K562 (cell line): ENCODE data around the gene ARHGAP9. TPM values are rescaled to one million over a fixed set of nuclear protein-coding genes. Genes with fewer than 3 reads are reported as not detected.

ENCODE experiments used
- ATF1 ChIP-seq, 2 experiments: fragments of 450-650 bp in 1 of 2; IDR thresholded peaks; 2 replicates each; pipeline ENCODE4 v1.6.1; 2016; ENCODE audit warnings: missing compliant biosample characterization in 1 of 2, missing genetic modification characterization in 1 of 2
- CHCHD3 ChIP-seq: fragments of 250-450 bp; sonication (Bioruptor Pico); IDR thresholded peaks from 2 replicates; pipeline ENCODE4 v2.1.2; 2022; ENCODE audit warnings: mild to moderate bottlenecking
- CHD1 ChIP-seq: fragments of 200-600 bp; sonication (generic); IDR thresholded peaks from one replicate; pipeline ENCODE4 v1.6.1; 2012; ENCODE audit warnings: mild to moderate bottlenecking, moderate library complexity, low read length, inconsistent platforms
- COPS2 ChIP-seq: fragments of 450-650 bp; conservative IDR thresholded peaks from 2 replicates; pipeline ENCODE4 v1.6.1; 2016; ENCODE audit warnings: mild to moderate bottlenecking, moderate library complexity
- CREM ChIP-seq: IDR thresholded peaks from 2 replicates; pipeline ENCODE4 v1.6.1; 2014; ENCODE audit warnings: antibody characterized with exemption, low read depth
- HIVEP1 ChIP-seq: fragments of 250-450 bp; sonication (Bioruptor Pico); IDR thresholded peaks from 2 replicates; pipeline ENCODE4 v1.4.0; 2020; ENCODE audit warnings: mild to moderate bottlenecking
- HLTF ChIP-seq: fragments of 450-650 bp; IDR thresholded peaks from 2 replicates; pipeline ENCODE4 v1.6.1; 2016
- LEF1 ChIP-seq: fragments of 450-650 bp; IDR thresholded peaks from 2 replicates; pipeline ENCODE4 v1.6.1; 2016; ENCODE audit warnings: mild to moderate bottlenecking
- MCM3 ChIP-seq: fragments of 450-650 bp; IDR thresholded peaks from 2 replicates; pipeline ENCODE4 v1.6.1; 2016
- MCM5 ChIP-seq: fragments of 450-650 bp; IDR thresholded peaks from 2 replicates; pipeline ENCODE4 v1.6.1; 2016; ENCODE audit warnings: low read depth
- MIER1 ChIP-seq: fragments of 450-650 bp; IDR thresholded peaks from 2 replicates; pipeline ENCODE4 v1.6.1; 2016; ENCODE audit warnings: antibody characterized with exemption, mild to moderate bottlenecking, low read depth
- NFIX ChIP-seq: fragments of 250-450 bp; sonication (Bioruptor Pico); IDR thresholded peaks from 2 replicates; pipeline ENCODE4 v1.4.0; 2020; ENCODE audit warnings: low read depth, mild to moderate bottlenecking, moderate library complexity
- OTX1 ChIP-seq: fragments of 450-650 bp; formaldehyde crosslinking; IDR thresholded peaks from 2 replicates; pipeline ENCODE4 v1.4.0; 2022; ENCODE audit warnings: mild to moderate bottlenecking
- SOX6 ChIP-seq: fragments of 450-650 bp; IDR thresholded peaks from 2 replicates; pipeline ENCODE4 v1.6.1; 2014; ENCODE audit warnings: mild to moderate bottlenecking
- U2AF2 ChIP-seq: fragments of 200-400 bp; formaldehyde crosslinking; optimal IDR thresholded peaks from 2 replicates; pipeline ENCODE3; 2017; ENCODE audit warnings: low read depth, mild to moderate bottlenecking, low read length
- ZNF384 ChIP-seq: IDR thresholded peaks from 2 replicates; pipeline ENCODE4 v1.6.1; 2012; ENCODE audit warnings: low read depth, low read length, improper control_type of control experiment
- ZNF707 ChIP-seq: fragments of 250-450 bp; sonication (Bioruptor Pico); conservative IDR thresholded peaks from 2 replicates; pipeline ENCODE4 v1.8.0; 2022; ENCODE audit warnings: inconsistent platforms, mild to moderate bottlenecking, moderate library complexity
- ZNF77 ChIP-seq: fragments of 250-450 bp; sonication (Bioruptor Pico); IDR thresholded peaks from 2 replicates; pipeline ENCODE4 v1.5.0; 2020
- polyA plus RNA-seq, 8 experiments: library from polyadenylated mRNA; depleted of rRNA in 4 of 8; stranded (reverse) in 5 of 8; unstranded in 3 of 8; fragments of >200 nt; fragmentation: Nextera tagmentation in 2 of 8; fragmentation: Illumina TruSeq in 1 of 8; extraction: Ambion mirVana in 2 of 8; extraction: Trizol in 1 of 8; gene quantifications; 2 replicates each; pipeline versions ENCODE4 v1.2.1 to v1.2.3, GENCODE V29; 2011 to 2014; ENCODE audit warnings: inconsistent platforms in 1 of 8, missing spikeins in 1 of 8
- total RNA-seq, 7 experiments: library from RNA; depleted of rRNA in 6 of 7; stranded (reverse); fragments of >200 nt in 6 of 7; fragmentation: Illumina TruSeq in 2 of 7; extraction: Trizol in 2 of 7; gene quantifications; 2 replicates each; pipeline versions ENCODE4 v1.2.1 to v1.2.3, GENCODE V29; 2011 to 2021; ENCODE audit warnings: low replicate concordance in 1 of 7
- TF ChIP-seq, protein P1 (sequence below), 2 experiments: fragments of 200-800 bp in 1 of 2; sonication (Bioruptor generic) in 1 of 2; sonication (generic) in 1 of 2; formaldehyde crosslinking in 1 of 2; IDR thresholded peaks in 1 of 2; conservative IDR thresholded peaks in 1 of 2; 2 replicates each; pipeline versions ENCODE4 v1.5.0 to v1.6.1; 2016 to 2020; ENCODE audit warnings: missing compliant biosample characterization in 1 of 2, missing genetic modification characterization in 1 of 2, missing genetic modification reagents in 1 of 2
- TF ChIP-seq, protein P2 (sequence below): sonication (generic); formaldehyde crosslinking; IDR thresholded peaks from 2 replicates; pipeline ENCODE4 v1.9.0; 2022; ENCODE audit warnings: mild to moderate bottlenecking, missing genetic modification reagents
- TF ChIP-seq, protein P3 (sequence below): fragments of 450-650 bp; IDR thresholded peaks from 2 replicates; pipeline ENCODE4 v1.6.1; 2018; ENCODE audit not compliant: partially characterized antibody
- TF ChIP-seq, protein P4 (sequence below): sonication (generic); formaldehyde crosslinking; IDR thresholded peaks from 2 replicates; pipeline ENCODE4 v1.8.0; 2022; ENCODE audit warnings: mild to moderate bottlenecking, missing genetic modification reagents, borderline replicate concordance

Gene ARHGAP9
- total and polyA plus RNA-seq, 9 of the 15 experiments (the other 6 are each of a cell fraction or from before 2014, with no cell fraction given) = 1.5 to 10.2 (median 5.1) TPM

DNA sequence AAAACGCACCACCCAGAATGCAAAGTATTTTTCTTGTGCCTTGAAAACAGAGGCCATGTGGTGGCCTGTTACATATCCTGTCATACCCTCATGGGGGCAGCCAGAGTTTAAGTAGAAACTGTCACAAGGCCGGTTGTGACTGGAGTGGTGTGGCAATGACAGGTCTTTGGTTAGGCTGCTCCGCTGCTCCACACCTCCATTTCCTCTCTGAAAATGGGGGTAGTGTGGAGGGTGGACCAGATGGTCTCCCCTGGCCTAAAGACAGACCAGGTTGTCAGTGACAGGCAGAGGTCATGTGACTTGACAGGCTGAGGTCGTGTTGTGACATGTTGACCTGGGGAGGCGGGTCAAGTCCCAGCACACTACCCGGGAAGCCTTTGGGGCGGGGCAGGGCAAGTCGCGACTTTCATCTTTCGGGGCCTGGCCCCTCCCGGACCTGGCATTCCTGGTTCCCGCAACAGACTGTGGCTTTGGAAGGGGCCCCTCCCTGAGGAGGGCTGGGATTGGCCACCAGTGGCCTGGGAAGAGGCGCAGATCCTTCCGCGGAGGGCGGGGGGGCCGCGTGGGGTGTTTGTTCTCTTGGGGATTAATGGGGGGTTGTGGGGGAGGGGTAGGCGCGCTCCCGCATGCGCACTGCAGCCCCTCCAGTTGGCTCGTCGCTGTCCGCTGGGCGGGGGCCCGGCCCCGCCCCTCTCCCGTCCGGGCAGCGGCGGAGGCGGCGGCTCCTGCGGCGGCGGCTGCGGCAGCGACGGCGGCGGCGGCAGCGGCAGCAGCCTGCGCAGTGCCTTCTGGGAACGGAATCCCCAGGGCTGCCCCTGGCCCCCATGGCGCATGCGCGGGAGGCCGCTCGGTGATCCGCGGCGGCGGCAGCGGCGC lies 42.6 kb upstream of the ARHGAP9 start, which contains the start of gene MBD6 (continued):
- TF ChIP-seq, protein P1, sequence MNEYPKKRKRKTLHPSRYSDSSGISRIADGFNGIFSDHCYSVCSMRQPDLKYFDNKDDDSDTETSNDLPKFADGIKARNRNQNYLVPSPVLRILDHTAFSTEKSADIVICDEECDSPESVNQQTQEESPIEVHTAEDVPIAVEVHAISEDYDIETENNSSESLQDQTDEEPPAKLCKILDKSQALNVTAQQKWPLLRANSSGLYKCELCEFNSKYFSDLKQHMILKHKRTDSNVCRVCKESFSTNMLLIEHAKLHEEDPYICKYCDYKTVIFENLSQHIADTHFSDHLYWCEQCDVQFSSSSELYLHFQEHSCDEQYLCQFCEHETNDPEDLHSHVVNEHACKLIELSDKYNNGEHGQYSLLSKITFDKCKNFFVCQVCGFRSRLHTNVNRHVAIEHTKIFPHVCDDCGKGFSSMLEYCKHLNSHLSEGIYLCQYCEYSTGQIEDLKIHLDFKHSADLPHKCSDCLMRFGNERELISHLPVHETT (CRISPR knock-in tag; conservative IDR thresholded peaks at IDR 0.05 in 1 of 2, IDR thresholded peaks at IDR 0.05 in 1 of 2) = peak in 1 of 2 experiments; percentile 100; a peak in 2 of 4 replicates
- TF ChIP-seq HIVEP1 (CRISPR knock-in tag) (peak; percentile 91), OTX1 (CRISPR knock-in tag) (peak; percentile 85), HLTF (0 out of 2 replicates have a peak, but pooled peaks have one; percentile 44), ATF1 (CRISPR knock-in tag; IDR thresholded peaks at IDR 0.05) (no peak), ATF1 (tag; IDR thresholded peaks at IDR 0.05) (peak; percentile 84), ZNF384 (no peak), CHD1 (peak; percentile 50), ZNF77 (CRISPR knock-in tag) (no peak), U2AF2 (no peak), CHCHD3 (0 out of 2 replicates have a peak, but pooled peaks have one; percentile 47), MCM3 (no peak), LEF1 (peak; percentile 97), ZNF707 (CRISPR knock-in tag) (0 out of 2 replicates have a peak, but pooled peaks have one; percentile 13), COPS2 (no peak), NFIX (no peak), SOX6 (peak; percentile 74; the same call in 1 of the 2 replicates), MIER1 (no peak), CREM (peak; percentile 62), MCM5 (no peak)
- TF ChIP-seq, protein P2, sequence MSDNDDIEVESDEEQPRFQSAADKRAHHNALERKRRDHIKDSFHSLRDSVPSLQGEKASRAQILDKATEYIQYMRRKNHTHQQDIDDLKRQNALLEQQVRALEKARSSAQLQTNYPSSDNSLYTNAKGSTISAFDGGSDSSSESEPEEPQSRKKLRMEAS (CRISPR knock-in tag) = peak; percentile 77
- TF ChIP-seq, protein P3, sequence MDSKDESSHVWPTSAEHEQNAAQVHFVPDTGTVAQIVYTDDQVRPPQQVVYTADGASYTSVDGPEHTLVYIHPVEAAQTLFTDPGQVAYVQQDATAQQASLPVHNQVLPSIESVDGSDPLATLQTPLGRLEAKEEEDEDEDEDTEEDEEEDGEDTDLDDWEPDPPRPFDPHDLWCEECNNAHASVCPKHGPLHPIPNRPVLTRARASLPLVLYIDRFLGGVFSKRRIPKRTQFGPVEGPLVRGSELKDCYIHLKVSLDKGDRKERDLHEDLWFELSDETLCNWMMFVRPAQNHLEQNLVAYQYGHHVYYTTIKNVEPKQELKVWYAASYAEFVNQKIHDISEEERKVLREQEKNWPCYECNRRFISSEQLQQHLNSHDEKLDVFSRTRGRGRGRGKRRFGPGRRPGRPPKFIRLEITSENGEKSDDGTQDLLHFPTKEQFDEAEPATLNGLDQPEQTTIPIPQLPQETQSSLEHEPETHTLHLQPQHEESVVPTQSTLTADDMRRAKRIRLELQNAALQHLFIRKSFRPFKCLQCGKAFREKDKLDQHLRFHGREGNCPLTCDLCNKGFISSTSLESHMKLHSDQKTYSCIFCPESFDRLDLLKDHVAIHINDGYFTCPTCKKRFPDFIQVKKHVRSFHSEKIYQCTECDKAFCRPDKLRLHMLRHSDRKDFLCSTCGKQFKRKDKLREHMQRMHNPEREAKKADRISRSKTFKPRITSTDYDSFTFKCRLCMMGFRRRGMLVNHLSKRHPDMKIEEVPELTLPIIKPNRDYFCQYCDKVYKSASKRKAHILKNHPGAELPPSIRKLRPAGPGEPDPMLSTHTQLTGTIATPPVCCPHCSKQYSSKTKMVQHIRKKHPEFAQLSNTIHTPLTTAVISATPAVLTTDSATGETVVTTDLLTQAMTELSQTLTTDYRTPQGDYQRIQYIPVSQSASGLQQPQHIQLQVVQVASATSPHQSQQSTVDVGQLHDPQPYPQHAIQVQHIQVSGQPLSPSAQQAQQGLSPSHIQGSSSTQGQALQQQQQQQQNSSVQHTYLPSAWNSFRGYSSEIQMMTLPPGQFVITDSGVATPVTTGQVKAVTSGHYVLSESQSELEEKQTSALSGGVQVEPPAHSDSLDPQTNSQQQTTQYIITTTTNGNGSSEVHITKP = peak; percentile 41
- TF ChIP-seq, protein P4, sequence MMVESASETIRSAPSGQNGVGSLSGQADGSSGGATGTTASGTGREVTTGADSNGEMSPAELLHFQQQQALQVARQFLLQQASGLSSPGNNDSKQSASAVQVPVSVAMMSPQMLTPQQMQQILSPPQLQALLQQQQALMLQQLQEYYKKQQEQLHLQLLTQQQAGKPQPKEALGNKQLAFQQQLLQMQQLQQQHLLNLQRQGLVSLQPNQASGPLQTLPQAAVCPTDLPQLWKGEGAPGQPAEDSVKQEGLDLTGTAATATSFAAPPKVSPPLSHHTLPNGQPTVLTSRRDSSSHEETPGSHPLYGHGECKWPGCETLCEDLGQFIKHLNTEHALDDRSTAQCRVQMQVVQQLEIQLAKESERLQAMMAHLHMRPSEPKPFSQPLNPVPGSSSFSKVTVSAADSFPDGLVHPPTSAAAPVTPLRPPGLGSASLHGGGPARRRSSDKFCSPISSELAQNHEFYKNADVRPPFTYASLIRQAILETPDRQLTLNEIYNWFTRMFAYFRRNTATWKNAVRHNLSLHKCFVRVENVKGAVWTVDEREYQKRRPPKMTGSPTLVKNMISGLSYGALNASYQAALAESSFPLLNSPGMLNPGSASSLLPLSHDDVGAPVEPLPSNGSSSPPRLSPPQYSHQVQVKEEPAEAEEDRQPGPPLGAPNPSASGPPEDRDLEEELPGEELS (CRISPR knock-in tag) = no peak
